ENCODE data around the gene TNFRSF6B. TPM values are rescaled to one million over a fixed set of nuclear protein-coding genes. Genes with fewer than 3 reads are reported as not detected.
"Not testable (repeated sequence)": the region's sequence is repeated elsewhere in the genome, so short reads cannot be mapped to it uniquely, and the experiment has no call there.

The TNFRSF6B gene, protein sequence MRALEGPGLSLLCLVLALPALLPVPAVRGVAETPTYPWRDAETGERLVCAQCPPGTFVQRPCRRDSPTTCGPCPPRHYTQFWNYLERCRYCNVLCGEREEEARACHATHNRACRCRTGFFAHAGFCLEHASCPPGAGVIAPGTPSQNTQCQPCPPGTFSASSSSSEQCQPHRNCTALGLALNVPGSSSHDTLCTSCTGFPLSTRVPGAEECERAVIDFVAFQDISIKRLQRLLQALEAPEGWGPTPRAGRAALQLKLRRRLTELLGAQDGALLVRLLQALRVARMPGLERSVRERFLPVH
- total RNA-seq, result 2.1 and 2.9 TPM in 2 replicates

DNA sequence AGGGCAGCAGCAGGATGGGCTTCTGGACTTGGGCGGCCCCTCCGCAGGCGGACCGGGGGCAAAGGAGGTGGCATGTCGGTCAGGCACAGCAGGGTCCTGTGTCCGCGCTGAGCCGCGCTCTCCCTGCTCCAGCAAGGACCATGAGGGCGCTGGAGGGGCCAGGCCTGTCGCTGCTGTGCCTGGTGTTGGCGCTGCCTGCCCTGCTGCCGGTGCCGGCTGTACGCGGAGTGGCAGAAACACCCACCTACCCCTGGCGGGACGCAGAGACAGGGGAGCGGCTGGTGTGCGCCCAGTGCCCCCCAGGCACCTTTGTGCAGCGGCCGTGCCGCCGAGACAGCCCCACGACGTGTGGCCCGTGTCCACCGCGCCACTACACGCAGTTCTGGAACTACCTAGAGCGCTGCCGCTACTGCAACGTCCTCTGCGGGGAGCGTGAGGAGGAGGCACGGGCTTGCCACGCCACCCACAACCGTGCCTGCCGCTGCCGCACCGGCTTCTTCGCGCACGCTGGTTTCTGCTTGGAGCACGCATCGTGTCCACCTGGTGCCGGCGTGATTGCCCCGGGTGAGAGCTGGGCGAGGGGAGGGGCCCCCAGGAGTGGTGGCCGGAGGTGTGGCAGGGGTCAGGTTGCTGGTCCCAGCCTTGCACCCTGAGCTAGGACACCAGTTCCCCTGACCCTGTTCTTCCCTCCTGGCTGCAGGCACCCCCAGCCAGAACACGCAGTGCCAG, at the start of gene TNFRSF6B:
Gene TNFRSF6B (plus strand): TSS at position 25 of the 729 bp plus-strand sequence. CDS start 116 bp downstream, at position 141.
- peak within 1 kb of the TSS; percentile 17 for H3K27ac ChIP-seq (ENCODE audit: low read depth, low read length)
- TF ChIP-seq, protein P1, sequence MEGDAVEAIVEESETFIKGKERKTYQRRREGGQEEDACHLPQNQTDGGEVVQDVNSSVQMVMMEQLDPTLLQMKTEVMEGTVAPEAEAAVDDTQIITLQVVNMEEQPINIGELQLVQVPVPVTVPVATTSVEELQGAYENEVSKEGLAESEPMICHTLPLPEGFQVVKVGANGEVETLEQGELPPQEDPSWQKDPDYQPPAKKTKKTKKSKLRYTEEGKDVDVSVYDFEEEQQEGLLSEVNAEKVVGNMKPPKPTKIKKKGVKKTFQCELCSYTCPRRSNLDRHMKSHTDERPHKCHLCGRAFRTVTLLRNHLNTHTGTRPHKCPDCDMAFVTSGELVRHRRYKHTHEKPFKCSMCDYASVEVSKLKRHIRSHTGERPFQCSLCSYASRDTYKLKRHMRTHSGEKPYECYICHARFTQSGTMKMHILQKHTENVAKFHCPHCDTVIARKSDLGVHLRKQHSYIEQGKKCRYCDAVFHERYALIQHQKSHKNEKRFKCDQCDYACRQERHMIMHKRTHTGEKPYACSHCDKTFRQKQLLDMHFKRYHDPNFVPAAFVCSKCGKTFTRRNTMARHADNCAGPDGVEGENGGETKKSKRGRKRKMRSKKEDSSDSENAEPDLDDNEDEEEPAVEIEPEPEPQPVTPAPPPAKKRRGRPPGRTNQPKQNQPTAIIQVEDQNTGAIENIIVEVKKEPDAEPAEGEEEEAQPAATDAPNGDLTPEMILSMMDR (IDR thresholded peaks at IDR 0.05; ENCODE audit: extremely low read depth, low read depth, low read length), result no peak
- peaks cover 2% of the 10 kb centered on the region for H3K79me2 ChIP-seq (ENCODE audit: insufficient read depth, low read length)
- H2AFZ ChIP-seq (ENCODE audit: low read length), result no peak within 1 kb of the TSS
- peak; percentile 85 for DNase-seq (ENCODE audit: insufficient read length, low spot score, missing footprints)
- no peaks in the 10 kb centered on the region for H3K9me3 ChIP-seq (ENCODE audit: low read depth, low read length)
- no peaks in the 10 kb centered on the region for H4K20me1 ChIP-seq (ENCODE audit: insufficient read depth, low read length)
- peak within 1 kb of the TSS; percentile 51 for H3K4me3 ChIP-seq (ENCODE audit: insufficient read depth, low read length)
- H3K27me3 ChIP-seq (ENCODE audit: insufficient read depth, low read length), result no peaks in the 10 kb centered on the region
- H3K36me3 ChIP-seq (ENCODE audit: insufficient read depth, low read length), result peaks cover under 1% of the 10 kb centered on the region
- H3K4me1 ChIP-seq (ENCODE audit: insufficient read depth, low read length), result peaks cover 31% of the 10 kb centered on the region
- H3K4me2 ChIP-seq (ENCODE audit: insufficient read depth, low read length), result peak within 1 kb of the TSS; percentile 61

DNA sequence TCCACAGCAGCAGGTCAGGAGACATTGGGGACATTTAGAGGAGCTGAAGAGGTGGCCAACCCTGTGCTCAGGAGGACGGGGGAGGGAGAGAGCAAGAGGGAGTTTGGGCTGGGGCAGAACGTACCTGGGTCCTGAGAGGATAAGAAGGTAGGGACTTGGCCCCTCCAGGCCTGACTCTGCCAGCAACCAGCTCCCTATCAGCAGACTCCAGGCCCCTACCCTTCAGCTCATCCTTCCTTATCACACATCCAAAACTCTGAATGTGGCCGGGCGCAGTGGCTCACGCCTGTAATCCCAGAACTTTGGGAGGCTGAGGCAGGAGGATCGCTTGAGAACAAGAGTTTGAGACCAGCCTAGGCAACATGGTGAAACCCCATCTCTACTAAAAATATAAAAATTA, 48.3 kb upstream of the TNFRSF6B start:
- Histone ChIP-seq H4K20me1 (ENCODE audit: insufficient read depth, low read length) (no peaks in the 10 kb centered on the region), H3K27ac (ENCODE audit: low read depth, low read length) (no peak overlapping the region), H3K27me3 (ENCODE audit: insufficient read depth, low read length) (peaks cover 9% of the 10 kb centered on the region), H3K9me3 (ENCODE audit: low read depth, low read length) (no peaks in the 10 kb centered on the region), H3K36me3 (ENCODE audit: insufficient read depth, low read length) (no peaks in the 10 kb centered on the region), H3K4me3 (ENCODE audit: insufficient read depth, low read length) (no peak overlapping the region), H3K4me1 (ENCODE audit: insufficient read depth, low read length) (no peaks in the 10 kb centered on the region), H2AFZ (ENCODE audit: low read length) (no peak overlapping the region), H3K4me2 (ENCODE audit: insufficient read depth, low read length) (no peak overlapping the region), H3K79me2 (ENCODE audit: insufficient read depth, low read length) (no peaks in the 10 kb centered on the region)
- TF ChIP-seq, protein P1 (IDR thresholded peaks at IDR 0.05; ENCODE audit: extremely low read depth, low read depth, low read length), result no peak
- no peak for DNase-seq (ENCODE audit: insufficient read length, low spot score, missing footprints)

DNA sequence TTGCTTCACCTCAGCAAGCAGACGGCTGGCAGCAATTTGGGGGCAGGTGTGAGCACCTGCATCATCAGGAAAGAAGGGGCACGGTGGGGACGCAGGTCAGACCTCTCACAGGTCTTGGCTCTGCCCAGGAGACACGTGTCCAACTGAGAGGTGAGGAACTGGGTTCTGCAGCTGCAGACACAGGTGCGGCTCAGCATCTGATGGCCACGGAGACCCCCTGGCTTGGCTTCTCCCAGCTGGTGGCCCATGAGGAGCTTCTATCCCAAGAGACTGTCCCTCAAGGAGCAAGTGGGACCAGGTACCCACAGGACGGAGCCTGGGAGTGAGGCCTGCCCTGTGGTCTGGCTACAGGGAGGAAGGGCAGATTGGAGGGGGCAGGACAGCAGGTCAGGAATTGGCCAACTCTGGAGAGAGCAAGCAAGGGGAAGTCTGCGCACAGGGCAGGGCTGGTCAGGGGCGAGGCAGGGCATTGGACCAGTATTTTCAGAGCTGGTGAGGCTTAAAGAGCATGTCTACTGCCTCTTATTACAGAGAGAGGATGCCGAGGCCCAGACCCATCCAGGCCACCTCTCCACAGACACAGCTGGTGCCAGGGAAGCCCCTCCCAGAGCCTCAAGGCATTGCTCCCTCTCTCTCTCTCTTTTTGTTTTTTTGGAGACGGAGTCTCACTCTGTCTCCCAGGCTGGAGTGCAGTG, 47.4 kb upstream of the TNFRSF6B start:
- Histone ChIP-seq H3K4me2 (ENCODE audit: insufficient read depth, low read length) (no peak overlapping the region), H3K27me3 (ENCODE audit: insufficient read depth, low read length) (peaks cover 9% of the 10 kb centered on the region), H3K27ac (ENCODE audit: low read depth, low read length) (no peak overlapping the region), H3K4me3 (ENCODE audit: insufficient read depth, low read length) (no peak overlapping the region), H3K4me1 (ENCODE audit: insufficient read depth, low read length) (no peaks in the 10 kb centered on the region), H3K79me2 (ENCODE audit: insufficient read depth, low read length) (no peaks in the 10 kb centered on the region), H4K20me1 (ENCODE audit: insufficient read depth, low read length) (no peaks in the 10 kb centered on the region), H2AFZ (ENCODE audit: low read length) (no peak overlapping the region), H3K36me3 (ENCODE audit: insufficient read depth, low read length) (no peaks in the 10 kb centered on the region), H3K9me3 (ENCODE audit: low read depth, low read length) (no peaks in the 10 kb centered on the region)
- TF ChIP-seq, protein P1 (IDR thresholded peaks at IDR 0.05; ENCODE audit: extremely low read depth, low read depth, low read length), result no peak
- DNase-seq (ENCODE audit: insufficient read length, low spot score, missing footprints), result peak; percentile 74

DNA sequence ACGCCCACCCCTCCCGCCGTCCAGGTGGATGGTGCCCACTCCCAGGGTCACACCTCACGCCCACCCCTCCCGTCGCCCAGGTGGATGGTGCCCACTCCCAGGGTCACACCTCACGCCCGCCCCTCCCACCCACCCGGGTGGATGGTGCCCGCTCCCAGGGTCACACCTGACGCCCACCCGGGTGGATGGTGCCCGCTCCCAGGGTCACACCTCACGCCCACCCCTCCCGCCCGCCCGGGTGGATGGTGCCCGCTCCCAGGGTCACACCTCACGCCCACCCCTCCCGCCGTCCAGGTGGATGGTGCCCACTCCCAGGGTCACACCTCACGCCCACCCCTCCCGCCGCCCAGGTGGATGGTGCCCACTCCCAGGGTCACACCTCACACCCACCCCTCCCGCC, 46.0 kb upstream of the TNFRSF6B start:
- not testable (repeated sequence) for H3K36me3 ChIP-seq (ENCODE audit: insufficient read depth, low read length); H3K9me3 ChIP-seq (ENCODE audit: low read depth, low read length); H3K4me2 ChIP-seq (ENCODE audit: insufficient read depth, low read length); H3K27ac ChIP-seq (ENCODE audit: low read depth, low read length); H2AFZ ChIP-seq (ENCODE audit: low read length); H3K4me3 ChIP-seq (ENCODE audit: insufficient read depth, low read length); H4K20me1 ChIP-seq (ENCODE audit: insufficient read depth, low read length); DNase-seq (ENCODE audit: insufficient read length, low spot score, missing footprints); H3K79me2 ChIP-seq (ENCODE audit: insufficient read depth, low read length); H3K27me3 ChIP-seq (ENCODE audit: insufficient read depth, low read length); H3K4me1 ChIP-seq (ENCODE audit: insufficient read depth, low read length)
